ENCODE results near the gene NOS1. TPM values are rescaled to one million over a fixed set of nuclear protein-coding genes. Genes with fewer than 3 reads are reported as not detected.
"Not testable (repeated sequence)": the region's sequence is repeated elsewhere in the genome, so short reads cannot be mapped to it uniquely, and the experiment has no call there.

The NOS1 gene
- total and polyA plus RNA-seq, 4 donors = 1.2 to 7.0 (median 3.4) TPM

GRCh38 chr12:117394491-117394890 is 33.1 kb upstream of the NOS1 start:
- WGBS (ENCODE audit: insufficient coverage) = 86% methylated on average over 1 of the region's 1 CpG

GRCh38 chr12:117393656-117394055 is 32.2 kb upstream of the NOS1 start:
- WGBS (ENCODE audit: insufficient coverage) = 90% methylated on average over 7 of the region's 7 CpGs
- no peaks in the 10 kb centered on the region for H3K27me3 ChIP-seq (ENCODE audit: control insufficient read depth, insufficient read depth, low read length)
- H3K27ac ChIP-seq (ENCODE audit: low read depth, low read length) = no peak overlapping the region
- H3K9me3 ChIP-seq (ENCODE audit: control insufficient read depth, insufficient read depth, low read length) = no peaks in the 10 kb centered on the region
- no peak overlapping the region for H3K4me3 ChIP-seq (ENCODE audit: low read depth, low read length)
- no peaks in the 10 kb centered on the region for H3K4me1 ChIP-seq (ENCODE audit: control insufficient read depth, insufficient read depth, low read length)
- H3K36me3 ChIP-seq (ENCODE audit: control insufficient read depth, insufficient read depth, low read length) = no peaks in the 10 kb centered on the region
- DNase-seq (ENCODE audit: low read depth in 4 of 6, low spot score in 6 of 6) = no peak

More at GRCh38 chr12:117394491-117394890, 33.1 kb upstream of the NOS1 start:
- H3K27me3 ChIP-seq (ENCODE audit: control insufficient read depth, insufficient read depth, low read length) = no peaks in the 10 kb centered on the region
- no peak overlapping the region for H3K27ac ChIP-seq (ENCODE audit: low read depth, low read length)
- DNase-seq (ENCODE audit: low read depth in 4 of 6, low spot score in 6 of 6) = no peak
- no peak overlapping the region for H3K4me3 ChIP-seq (ENCODE audit: low read depth, low read length)
- H3K9me3 ChIP-seq (ENCODE audit: control insufficient read depth, insufficient read depth, low read length) = no peaks in the 10 kb centered on the region
- H3K36me3 ChIP-seq (ENCODE audit: control insufficient read depth, insufficient read depth, low read length) = no peaks in the 10 kb centered on the region
- no peaks in the 10 kb centered on the region for H3K4me1 ChIP-seq (ENCODE audit: control insufficient read depth, insufficient read depth, low read length)

GRCh38 chr12:117390866-117391265 is 29.4 kb upstream of the NOS1 start:
- H3K27ac ChIP-seq (ENCODE audit: low read depth, low read length) = no peak overlapping the region
- no peak overlapping the region for H3K4me3 ChIP-seq (ENCODE audit: low read depth, low read length)
- H3K9me3 ChIP-seq (ENCODE audit: control insufficient read depth, insufficient read depth, low read length) = no peaks in the 10 kb centered on the region
- H3K36me3 ChIP-seq (ENCODE audit: control insufficient read depth, insufficient read depth, low read length) = no peaks in the 10 kb centered on the region
- WGBS (ENCODE audit: insufficient coverage) = 94% methylated on average over 4 of the region's 5 CpGs
- no peaks in the 10 kb centered on the region for H3K4me1 ChIP-seq (ENCODE audit: control insufficient read depth, insufficient read depth, low read length)
- no peak for DNase-seq (ENCODE audit: low read depth in 4 of 6, low spot score in 6 of 6)
- no peaks in the 10 kb centered on the region for H3K27me3 ChIP-seq (ENCODE audit: control insufficient read depth, insufficient read depth, low read length)

- no peaks in the 10 kb centered on the region for H3K36me3 ChIP-seq (ENCODE audit: control insufficient read depth, insufficient read depth, low read length)
- no peaks in the 10 kb centered on the region for H3K4me1 ChIP-seq (ENCODE audit: control insufficient read depth, insufficient read depth, low read length)
- WGBS (ENCODE audit: insufficient coverage) = 46% methylated on average over 7 of the region's 9 CpGs
- DNase-seq (ENCODE audit: low read depth in 4 of 6, low spot score in 6 of 6) = no peak
- no peaks in the 10 kb centered on the region for H3K27me3 ChIP-seq (ENCODE audit: control insufficient read depth, insufficient read depth, low read length)
- no peak overlapping the region for H3K4me3 ChIP-seq (ENCODE audit: low read depth, low read length)
- H3K27ac ChIP-seq (ENCODE audit: low read depth, low read length) = no peak overlapping the region
- H3K9me3 ChIP-seq (ENCODE audit: control insufficient read depth, insufficient read depth, low read length) = no peaks in the 10 kb centered on the region
Measured at GRCh38 chr12:117388951-117389446, 27.6 kb upstream of the NOS1 start.

GRCh38 chr12:117387832-117388231 is 26.4 kb upstream of the NOS1 start:
- H3K36me3 ChIP-seq (ENCODE audit: control insufficient read depth, insufficient read depth, low read length) = no peaks in the 10 kb centered on the region
- H3K4me3 ChIP-seq (ENCODE audit: low read depth, low read length) = no peak overlapping the region
- no peak for DNase-seq (ENCODE audit: low read depth in 4 of 6, low spot score in 6 of 6)
- 74% methylated on average over 5 of the region's 8 CpGs for WGBS (ENCODE audit: insufficient coverage)
- no peaks in the 10 kb centered on the region for H3K9me3 ChIP-seq (ENCODE audit: control insufficient read depth, insufficient read depth, low read length)
- no peak overlapping the region for H3K27ac ChIP-seq (ENCODE audit: low read depth, low read length)
- H3K4me1 ChIP-seq (ENCODE audit: control insufficient read depth, insufficient read depth, low read length) = no peaks in the 10 kb centered on the region
- H3K27me3 ChIP-seq (ENCODE audit: control insufficient read depth, insufficient read depth, low read length) = no peaks in the 10 kb centered on the region

GRCh38 chr12:117384735-117385134 is 23.3 kb upstream of the NOS1 start:
- no peak overlapping the region for H3K4me3 ChIP-seq (ENCODE audit: low read depth, low read length)
- no peaks in the 10 kb centered on the region for H3K36me3 ChIP-seq (ENCODE audit: control insufficient read depth, insufficient read depth, low read length)
- H3K9me3 ChIP-seq (ENCODE audit: control insufficient read depth, insufficient read depth, low read length) = no peaks in the 10 kb centered on the region
- H3K4me1 ChIP-seq (ENCODE audit: control insufficient read depth, insufficient read depth, low read length) = no peaks in the 10 kb centered on the region
- no peak overlapping the region for H3K27ac ChIP-seq (ENCODE audit: low read depth, low read length)
- WGBS (ENCODE audit: insufficient coverage) = 74% methylated on average over 6 of the region's 7 CpGs
- no peaks in the 10 kb centered on the region for H3K27me3 ChIP-seq (ENCODE audit: control insufficient read depth, insufficient read depth, low read length)
- DNase-seq (ENCODE audit: low read depth in 4 of 6, low spot score in 6 of 6) = no peak

- no peaks in the 10 kb centered on the region for H3K9me3 ChIP-seq (ENCODE audit: control insufficient read depth, insufficient read depth, low read length)
- peak in 1 of 6 donors; percentile 23 for DNase-seq (ENCODE audit: low read depth in 4 of 6, low spot score in 6 of 6)
- no peak overlapping the region for H3K4me3 ChIP-seq (ENCODE audit: low read depth, low read length)
- WGBS (ENCODE audit: insufficient coverage) = 100% methylated on average over 1 of the region's 1 CpG
- H3K27ac ChIP-seq (ENCODE audit: low read depth, low read length) = no peak overlapping the region
- no peaks in the 10 kb centered on the region for H3K4me1 ChIP-seq (ENCODE audit: control insufficient read depth, insufficient read depth, low read length)
- no peaks in the 10 kb centered on the region for H3K27me3 ChIP-seq (ENCODE audit: control insufficient read depth, insufficient read depth, low read length)
- no peaks in the 10 kb centered on the region for H3K36me3 ChIP-seq (ENCODE audit: control insufficient read depth, insufficient read depth, low read length)
Measured at GRCh38 chr12:117380083-117380482, 18.7 kb upstream of the NOS1 start.

- H3K27ac ChIP-seq (ENCODE audit: low read depth, low read length) = no peak overlapping the region
- H3K9me3 ChIP-seq (ENCODE audit: control insufficient read depth, insufficient read depth, low read length) = no peaks in the 10 kb centered on the region
- no CpG with 5 or more reads among the region's 2 CpGs for WGBS (ENCODE audit: insufficient coverage)
- H3K4me3 ChIP-seq (ENCODE audit: low read depth, low read length) = no peak overlapping the region
- DNase-seq (ENCODE audit: low read depth in 4 of 6, low spot score in 6 of 6) = no peak
- H3K36me3 ChIP-seq (ENCODE audit: control insufficient read depth, insufficient read depth, low read length) = no peaks in the 10 kb centered on the region
- H3K27me3 ChIP-seq (ENCODE audit: control insufficient read depth, insufficient read depth, low read length) = no peaks in the 10 kb centered on the region
- H3K4me1 ChIP-seq (ENCODE audit: control insufficient read depth, insufficient read depth, low read length) = no peaks in the 10 kb centered on the region
Measured at GRCh38 chr12:117377758-117378157, 16.3 kb upstream of the NOS1 start.

GRCh38 chr12:117370588-117370987 is 9.2 kb upstream of the NOS1 start:
- 75% methylated on average over 2 of the region's 3 CpGs for WGBS (ENCODE audit: insufficient coverage)
- peaks cover 2% of the 10 kb centered on the region for H3K9me3 ChIP-seq (ENCODE audit: control insufficient read depth, insufficient read depth, low read length)

GRCh38 chr12:117370000-117370399 is 8.6 kb upstream of the NOS1 start:
- 81% methylated on average over 2 of the region's 17 CpGs for WGBS (ENCODE audit: insufficient coverage)
- H3K4me3 ChIP-seq (ENCODE audit: low read depth, low read length); DNase-seq (ENCODE audit: low read depth in 4 of 6, low spot score in 6 of 6); H3K9me3 ChIP-seq (ENCODE audit: control insufficient read depth, insufficient read depth, low read length); H3K36me3 ChIP-seq (ENCODE audit: control insufficient read depth, insufficient read depth, low read length); H3K4me1 ChIP-seq (ENCODE audit: control insufficient read depth, insufficient read depth, low read length); H3K27ac ChIP-seq (ENCODE audit: low read depth, low read length): not testable (repeated sequence)
- peaks cover 15% of the 10 kb centered on the region for H3K27me3 ChIP-seq (ENCODE audit: control insufficient read depth, insufficient read depth, low read length)

More at GRCh38 chr12:117370588-117370987, 9.2 kb upstream of the NOS1 start:
- Histone ChIP-seq H3K4me1 (ENCODE audit: control insufficient read depth, insufficient read depth, low read length) (no peaks in the 10 kb centered on the region), H3K4me3 (ENCODE audit: low read depth, low read length) (no peak overlapping the region), H3K27ac (ENCODE audit: low read depth, low read length) (no peak overlapping the region), H3K36me3 (ENCODE audit: control insufficient read depth, insufficient read depth, low read length) (no peaks in the 10 kb centered on the region), H3K27me3 (ENCODE audit: control insufficient read depth, insufficient read depth, low read length) (peaks cover 9% of the 10 kb centered on the region)
- DNase-seq (ENCODE audit: low read depth in 4 of 6, low spot score in 6 of 6) = no peak
